GM12891 (cell line): ENCODE measurements around the gene CCDC87. TPM values are rescaled to one million over a fixed set of nuclear protein-coding genes. Genes with fewer than 3 reads are reported as not detected.
"Not testable (repeated sequence)": the region's sequence is repeated elsewhere in the genome, so short reads cannot be mapped to it uniquely, and the experiment has no call there.

Experiments used
- DNase-seq: peaks from one replicate; pipeline ENCODE4 v3.0.0; 2011; ENCODE audit warnings: low spot score; ENCODE audit not compliant: insufficient read length
- FAIRE-seq: peaks from 2 replicates; lab custom pipeline; 2011; peaks lifted over from hg19 to GRCh38; lab: Jason Lieb, UNC
- PAX5 ChIP-seq: IDR thresholded peaks from 2 replicates; pipeline ENCODE4 v1.6.1; 2011; ENCODE audit warnings: low read length, moderate library complexity, mild to moderate bottlenecking; ENCODE audit not compliant: insufficient read depth, severe bottlenecking
- POLR2A ChIP-seq: IDR thresholded peaks from 2 replicates; pipeline ENCODE4 v1.6.1; 2011; ENCODE audit warnings: low read depth, low read length, control low read depth
- POLR2AphosphoS5 ChIP-seq: IDR thresholded peaks from 2 replicates; pipeline ENCODE4 v1.6.1; 2011; ENCODE audit warnings: low read depth, low read length, control low read depth
- POU2F2 ChIP-seq: IDR thresholded peaks from 2 replicates; pipeline ENCODE4 v1.6.1; 2011; ENCODE audit warnings: low read depth, mild to moderate bottlenecking, control low read depth, low read length, moderate library complexity
- SPI1 ChIP-seq: IDR thresholded peaks from 2 replicates; pipeline ENCODE4 v1.6.1; 2011; ENCODE audit warnings: low read depth, low read length, control low read depth
- TAF1 ChIP-seq: IDR thresholded peaks from 2 replicates; pipeline ENCODE4 v1.6.1; 2011; ENCODE audit warnings: low read depth, low read length, control low read depth
- polyA plus RNA-seq: library from polyadenylated mRNA; unstranded; fragments of >200 nt; gene quantifications from one replicate; pipeline ENCODE4 v1.2.1, GENCODE V29; 2012; ENCODE audit warnings: low read depth, missing spikeins, inconsistent platforms; ENCODE audit not compliant: missing spikeins

CCDC87 gene, protein sequence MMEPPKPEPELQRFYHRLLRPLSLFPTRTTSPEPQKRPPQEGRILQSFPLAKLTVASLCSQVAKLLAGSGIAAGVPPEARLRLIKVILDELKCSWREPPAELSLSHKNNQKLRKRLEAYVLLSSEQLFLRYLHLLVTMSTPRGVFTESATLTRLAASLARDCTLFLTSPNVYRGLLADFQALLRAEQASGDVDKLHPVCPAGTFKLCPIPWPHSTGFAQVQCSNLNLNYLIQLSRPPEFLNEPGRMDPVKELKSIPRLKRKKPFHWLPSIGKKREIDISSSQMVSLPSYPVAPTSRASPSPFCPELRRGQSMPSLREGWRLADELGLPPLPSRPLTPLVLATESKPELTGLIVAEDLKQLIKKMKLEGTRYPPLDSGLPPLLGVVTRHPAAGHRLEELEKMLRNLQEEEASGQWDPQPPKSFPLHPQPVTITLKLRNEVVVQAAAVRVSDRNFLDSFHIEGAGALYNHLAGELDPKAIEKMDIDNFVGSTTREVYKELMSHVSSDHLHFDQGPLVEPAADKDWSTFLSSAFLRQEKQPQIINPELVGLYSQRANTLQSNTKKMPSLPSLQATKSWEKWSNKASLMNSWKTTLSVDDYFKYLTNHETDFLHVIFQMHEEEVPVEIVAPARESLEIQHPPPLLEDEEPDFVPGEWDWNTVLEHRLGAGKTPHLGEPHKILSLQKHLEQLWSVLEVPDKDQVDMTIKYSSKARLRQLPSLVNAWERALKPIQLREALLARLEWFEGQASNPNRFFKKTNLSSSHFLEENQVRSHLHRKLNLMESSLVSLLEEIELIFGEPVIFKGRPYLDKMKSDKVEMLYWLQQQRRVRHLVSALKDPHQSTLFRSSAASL
- 0.08 TPM for polyA plus RNA-seq

DNA sequence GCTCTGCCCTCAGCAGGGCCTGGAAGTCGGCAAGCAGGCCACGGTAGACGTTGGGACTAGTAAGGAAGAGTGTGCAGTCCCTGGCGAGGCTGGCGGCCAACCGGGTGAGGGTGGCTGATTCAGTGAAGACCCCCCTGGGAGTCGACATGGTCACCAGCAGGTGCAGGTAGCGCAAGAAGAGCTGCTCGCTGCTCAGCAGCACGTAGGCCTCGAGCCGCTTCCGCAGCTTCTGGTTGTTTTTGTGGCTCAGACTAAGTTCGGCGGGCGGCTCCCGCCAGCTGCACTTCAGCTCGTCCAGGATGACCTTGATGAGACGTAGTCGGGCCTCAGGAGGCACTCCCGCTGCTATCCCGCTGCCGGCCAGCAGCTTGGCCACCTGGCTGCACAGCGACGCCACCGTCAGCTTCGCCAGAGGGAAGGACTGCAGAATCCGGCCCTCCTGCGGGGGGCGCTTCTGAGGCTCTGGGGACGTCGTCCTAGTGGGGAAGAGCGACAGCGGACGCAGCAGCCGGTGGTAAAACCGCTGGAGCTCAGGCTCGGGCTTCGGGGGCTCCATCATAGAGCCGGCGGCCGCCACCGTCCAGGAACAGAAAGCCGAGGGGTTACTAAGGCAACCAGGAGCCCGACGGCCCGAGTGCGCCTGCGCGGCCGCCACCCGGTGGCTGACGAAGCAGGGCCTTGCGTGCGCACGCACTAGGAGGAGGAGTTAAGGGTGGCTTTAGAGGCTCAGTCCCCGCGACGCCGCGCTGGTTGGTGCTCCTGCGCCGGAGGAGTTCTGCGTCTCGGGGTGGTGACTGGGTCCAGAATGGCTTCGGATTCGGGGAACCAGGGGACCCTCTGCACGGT, at the start of gene CCDC87, which contains the start of gene CCS:
Gene CCDC87, minus strand, starts transcription at position 607 of the 846 bp plus-strand sequence. Its CDS starts 48 bp downstream, at position 559.
Gene CCS, plus strand, starts transcription at position 729 of the 846 bp plus-strand sequence. Its CDS starts 77 bp downstream, at position 806.
- peak; percentile 94 for FAIRE-seq
- TF ChIP-seq POU2F2, result peak; percentile 61; the same call in 1 of the 2 replicates
- TF ChIP-seq POLR2A, result peak; percentile 97
- TF ChIP-seq TAF1, result peak; percentile 86
- no peak for TF ChIP-seq SPI1
- peak; percentile 96 for TF ChIP-seq POLR2AphosphoS5
- TF ChIP-seq PAX5, result no peak

DNA sequence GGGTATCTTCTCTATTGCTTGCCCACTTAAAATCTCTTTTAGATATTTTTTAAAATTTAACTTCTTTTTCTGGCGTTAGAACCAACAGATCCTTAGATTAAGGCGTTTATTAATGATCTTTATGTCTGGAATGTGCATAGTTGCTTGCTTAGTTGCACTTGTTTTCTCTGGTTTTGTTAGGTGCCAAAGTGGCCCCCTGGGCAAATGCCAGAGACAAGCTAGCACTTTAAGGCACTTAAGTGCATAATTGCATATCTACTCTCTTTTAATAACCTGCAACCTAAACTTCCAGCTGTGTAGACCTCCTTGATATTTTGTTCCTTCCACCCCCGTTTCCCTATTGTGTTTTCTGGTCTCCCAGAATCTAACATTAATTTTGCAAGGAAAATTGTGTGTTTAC, 49.0 kb upstream of the CCDC87 start:
- DNase-seq, result no peak
- no peak for FAIRE-seq
- TF ChIP-seq POU2F2 (no peak), SPI1 (no peak), POLR2AphosphoS5 (no peak), POLR2A (no peak), PAX5 (no peak), TAF1 (no peak)

More for the DNA sequence above, at the start of gene CCDC87, which contains the start of gene CCS:
- DNase-seq, result peak; percentile 100

DNA sequence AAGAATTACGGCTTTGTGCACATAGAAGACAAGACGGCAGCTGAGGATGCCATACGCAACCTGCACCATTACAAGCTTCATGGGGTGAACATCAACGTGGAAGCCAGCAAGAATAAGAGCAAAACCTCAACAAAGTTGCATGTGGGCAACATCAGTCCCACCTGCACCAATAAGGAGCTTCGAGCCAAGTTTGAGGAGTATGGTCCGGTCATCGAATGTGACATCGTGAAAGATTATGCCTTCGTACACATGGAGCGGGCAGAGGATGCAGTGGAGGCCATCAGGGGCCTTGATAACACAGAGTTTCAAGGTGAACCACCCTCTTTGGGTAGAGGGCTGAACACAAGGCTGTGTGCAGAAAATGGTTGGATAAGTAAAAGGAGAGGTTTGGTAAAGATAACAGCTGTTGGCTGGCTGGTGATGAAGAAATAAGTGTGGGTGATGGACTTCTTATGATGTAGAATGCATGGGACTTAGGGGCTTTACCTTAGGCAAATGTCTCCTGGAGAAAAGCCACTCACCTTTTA, 47.0 kb upstream of the CCDC87 start:
- DNase-seq, FAIRE-seq: not testable (repeated sequence)

DNA sequence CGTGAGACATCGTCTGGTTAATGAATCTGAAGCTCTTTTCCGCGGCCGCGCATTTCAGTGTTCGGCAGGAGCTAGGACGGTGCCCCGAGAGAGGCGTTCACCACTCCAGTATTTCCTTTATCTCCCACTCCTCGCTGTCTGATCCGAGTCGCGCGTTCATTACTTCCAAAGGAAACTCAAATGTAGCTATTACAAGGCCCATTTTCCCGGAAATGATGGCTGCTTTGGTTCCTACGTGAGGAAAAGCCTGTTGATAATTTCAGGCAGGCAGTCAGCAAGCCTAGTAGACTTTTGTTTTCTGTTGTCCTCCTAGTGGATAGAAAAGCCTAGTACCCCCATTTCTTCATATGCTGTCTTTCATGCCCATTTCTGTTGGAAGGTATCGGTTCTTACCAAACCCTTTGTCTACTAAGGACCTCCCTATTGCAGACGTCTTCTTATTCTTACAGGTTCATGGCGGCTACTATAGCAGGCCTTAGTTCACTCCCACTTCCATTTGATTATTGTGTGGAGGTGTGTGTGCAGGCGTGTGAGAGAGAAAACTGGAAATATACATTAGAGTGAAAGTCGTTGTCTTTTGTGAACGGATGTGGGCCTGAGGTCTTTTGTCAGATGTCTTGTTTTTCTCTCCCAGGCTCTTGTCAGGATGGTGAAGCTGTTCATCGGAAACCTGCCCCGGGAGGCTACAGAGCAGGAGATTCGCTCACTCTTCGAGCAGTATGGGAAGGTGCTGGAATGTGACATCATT, 46.4 kb upstream of the CCDC87 start:
- peak; percentile 61 for FAIRE-seq
- no peak for TF ChIP-seq POLR2AphosphoS5
- TF ChIP-seq SPI1, result no peak
- TF ChIP-seq POLR2A, result no peak
- no peak for TF ChIP-seq TAF1
- TF ChIP-seq PAX5, result no peak
- TF ChIP-seq POU2F2, result no peak
- DNase-seq, result no peak

DNA sequence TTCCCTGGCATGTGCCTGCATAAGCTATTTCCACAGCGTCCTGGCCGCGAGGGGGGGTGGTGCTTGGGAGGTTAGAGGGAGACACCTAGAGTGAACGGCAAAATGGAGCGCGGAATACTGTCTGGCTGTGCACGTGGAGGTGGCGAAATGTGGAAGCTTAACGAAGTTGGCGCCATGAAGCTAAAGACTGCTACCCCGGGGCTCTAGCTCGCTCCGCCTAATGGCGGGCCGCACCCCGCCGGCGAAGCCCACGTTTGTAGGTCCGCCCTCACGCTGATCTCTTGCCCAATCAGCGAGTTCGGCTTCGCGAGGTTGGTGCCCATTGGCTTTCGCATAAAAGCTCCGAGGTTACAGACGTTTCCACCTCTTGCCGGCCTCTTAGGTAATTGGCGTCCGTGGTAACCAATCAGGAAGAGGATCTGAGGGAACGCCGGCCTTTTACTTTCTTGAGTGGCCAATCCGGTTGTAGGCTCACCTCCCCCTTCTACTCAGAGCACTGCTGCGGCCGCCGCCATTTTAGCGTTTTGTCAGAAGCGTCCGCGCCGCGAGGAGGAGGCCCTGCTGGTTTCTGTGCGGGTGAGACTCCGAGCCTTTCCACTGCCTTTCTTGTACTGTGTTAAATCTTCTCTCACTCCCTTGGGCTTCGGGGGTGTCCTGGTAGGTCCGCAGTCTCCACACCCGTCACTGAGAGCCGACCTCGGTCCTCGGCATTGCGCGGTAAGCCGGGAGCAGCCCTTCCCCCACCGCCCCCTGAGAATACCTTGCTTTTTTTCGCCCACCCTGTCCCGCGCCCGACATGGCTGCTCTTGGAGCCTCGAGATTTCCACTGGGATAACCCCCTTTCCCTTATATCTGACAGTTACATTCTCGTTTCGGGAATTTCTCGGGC, 45.6 kb upstream of the CCDC87 start, which contains the start of gene RBM4:
Gene RBM4, plus strand, starts transcription at position 527 of the 889 bp plus-strand sequence. CDS start 1,009 bp downstream, outside the sequence.
- FAIRE-seq (peak; percentile 92), DNase-seq (peak; percentile 90)
- TF ChIP-seq SPI1 (no peak), PAX5 (no peak), POLR2AphosphoS5 (peak; percentile 98), TAF1 (peak; percentile 94), POU2F2 (peak; percentile 81), POLR2A (peak; percentile 96)

DNA sequence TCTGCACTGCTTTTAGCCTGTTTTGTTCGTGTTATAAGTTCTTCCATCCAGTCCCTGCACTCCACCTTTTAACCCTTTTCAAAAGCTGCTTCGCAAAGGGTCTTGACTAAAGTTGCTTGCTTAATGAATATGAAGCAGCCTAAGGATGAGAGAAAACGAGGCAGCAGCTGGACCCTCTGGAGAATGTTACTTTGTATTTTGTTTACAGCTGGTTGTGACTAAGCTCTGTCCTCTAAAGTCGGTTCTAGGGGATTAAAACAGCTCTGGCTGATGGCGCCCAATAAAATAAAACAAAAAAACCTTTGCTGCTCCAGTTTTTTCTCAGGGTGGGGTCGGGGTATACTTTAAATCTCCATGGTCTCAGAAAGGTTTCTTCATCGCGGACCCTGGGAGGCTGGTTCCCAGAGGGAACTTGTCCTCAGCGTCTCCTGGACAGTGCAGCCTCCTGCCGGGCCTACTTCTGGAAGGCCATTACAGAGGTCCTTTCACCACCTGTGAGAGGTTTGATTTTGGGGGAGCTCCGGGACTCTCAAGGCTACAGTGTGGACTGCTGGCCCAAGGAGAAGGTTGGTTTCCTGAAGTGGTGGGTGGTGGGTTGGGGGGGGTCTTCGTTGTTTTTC, 44.8 kb upstream of the CCDC87 start:
- FAIRE-seq (no peak), DNase-seq (no peak)
- TF ChIP-seq SPI1 (no peak), TAF1 (no peak)

DNA sequence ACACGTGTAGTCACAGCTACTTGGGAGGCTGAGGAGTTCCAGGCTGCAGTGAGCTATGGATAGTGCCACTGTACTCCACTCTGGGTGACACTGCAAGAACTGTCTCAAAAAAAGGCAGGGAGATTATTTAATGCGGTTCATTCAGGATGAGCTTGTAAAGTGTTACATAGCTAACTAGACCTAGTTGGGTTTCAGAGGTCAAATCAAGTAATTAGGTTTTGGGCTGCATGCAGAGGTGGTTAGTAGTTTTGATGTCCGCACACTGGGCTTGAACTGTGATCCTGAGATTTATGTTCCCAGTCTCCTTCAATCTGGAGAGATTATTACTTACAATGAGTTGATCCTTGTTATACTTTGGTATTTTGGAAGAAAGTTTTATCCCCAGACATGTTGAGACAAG, 43.5 kb upstream of the CCDC87 start:
- DNase-seq (no peak), FAIRE-seq (no peak)
- no peak for TF ChIP-seq TAF1
- no peak for TF ChIP-seq POU2F2
- no peak for TF ChIP-seq SPI1
- no peak for TF ChIP-seq PAX5
- TF ChIP-seq POLR2A, result no peak
- TF ChIP-seq POLR2AphosphoS5, result no peak
